GM12875 (cell line): ENCODE data around the gene CCDC121.

ENCODE experiments used
- H3K4me3 ChIP-seq: one replicate; pipeline ENCODE4 v1.5.1; 2011; ENCODE audit warnings: low read depth, low read length, control low read depth
- TF ChIP-seq, protein P1 (sequence below): IDR thresholded peaks from 2 replicates; pipeline ENCODE4 v1.5.1; 2011; ENCODE audit warnings: low read depth, mild to moderate bottlenecking, control low read depth, inconsistent platforms, low read length, moderate library complexity, borderline replicate concordance; ENCODE audit not compliant: insufficient read depth

Gene CCDC121

DNA sequence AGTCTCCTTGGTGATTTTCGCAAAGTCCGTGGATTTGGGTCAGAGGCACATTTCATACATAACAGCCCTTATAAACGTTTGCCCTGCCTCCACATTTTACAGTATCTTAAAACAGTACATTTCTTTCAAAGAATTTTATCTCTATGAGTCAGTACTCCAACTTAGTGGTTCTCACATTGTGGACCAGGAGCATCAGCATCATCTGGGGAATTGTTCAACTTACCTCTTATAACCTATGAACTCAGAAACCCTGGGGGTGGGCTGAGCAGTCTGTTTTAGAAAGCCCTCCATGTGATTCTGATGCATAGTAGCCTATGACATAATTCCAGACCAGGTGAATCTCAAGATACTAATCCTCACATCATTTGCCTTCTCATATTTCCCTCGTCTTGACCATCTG, 22.2 kb upstream of the CCDC121 start:
- H3K4me3 ChIP-seq = no peak overlapping the region
- TF ChIP-seq, protein P1, sequence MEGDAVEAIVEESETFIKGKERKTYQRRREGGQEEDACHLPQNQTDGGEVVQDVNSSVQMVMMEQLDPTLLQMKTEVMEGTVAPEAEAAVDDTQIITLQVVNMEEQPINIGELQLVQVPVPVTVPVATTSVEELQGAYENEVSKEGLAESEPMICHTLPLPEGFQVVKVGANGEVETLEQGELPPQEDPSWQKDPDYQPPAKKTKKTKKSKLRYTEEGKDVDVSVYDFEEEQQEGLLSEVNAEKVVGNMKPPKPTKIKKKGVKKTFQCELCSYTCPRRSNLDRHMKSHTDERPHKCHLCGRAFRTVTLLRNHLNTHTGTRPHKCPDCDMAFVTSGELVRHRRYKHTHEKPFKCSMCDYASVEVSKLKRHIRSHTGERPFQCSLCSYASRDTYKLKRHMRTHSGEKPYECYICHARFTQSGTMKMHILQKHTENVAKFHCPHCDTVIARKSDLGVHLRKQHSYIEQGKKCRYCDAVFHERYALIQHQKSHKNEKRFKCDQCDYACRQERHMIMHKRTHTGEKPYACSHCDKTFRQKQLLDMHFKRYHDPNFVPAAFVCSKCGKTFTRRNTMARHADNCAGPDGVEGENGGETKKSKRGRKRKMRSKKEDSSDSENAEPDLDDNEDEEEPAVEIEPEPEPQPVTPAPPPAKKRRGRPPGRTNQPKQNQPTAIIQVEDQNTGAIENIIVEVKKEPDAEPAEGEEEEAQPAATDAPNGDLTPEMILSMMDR = no peak

DNA sequence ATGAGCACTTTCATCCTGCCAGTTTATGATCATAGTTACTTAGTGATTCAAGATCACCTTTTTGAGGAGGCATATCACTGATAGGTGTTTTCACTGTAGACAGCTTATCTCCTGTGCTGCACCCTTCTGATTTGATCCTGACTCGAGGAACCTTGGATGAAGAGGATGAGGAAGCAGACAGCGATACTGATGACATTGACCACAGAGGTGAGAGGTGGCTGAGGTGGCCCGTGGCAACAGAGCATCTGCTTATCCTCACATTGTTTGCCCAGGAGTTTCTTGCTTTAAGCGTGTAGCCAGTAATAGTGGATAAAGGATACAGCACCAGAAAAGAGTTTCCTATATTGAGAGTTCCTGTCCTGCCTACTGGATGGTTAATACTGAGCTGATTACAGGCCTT, 18.9 kb upstream of the CCDC121 start:
- H3K4me3 ChIP-seq = no peak overlapping the region
- TF ChIP-seq, protein P1 = no peak

DNA sequence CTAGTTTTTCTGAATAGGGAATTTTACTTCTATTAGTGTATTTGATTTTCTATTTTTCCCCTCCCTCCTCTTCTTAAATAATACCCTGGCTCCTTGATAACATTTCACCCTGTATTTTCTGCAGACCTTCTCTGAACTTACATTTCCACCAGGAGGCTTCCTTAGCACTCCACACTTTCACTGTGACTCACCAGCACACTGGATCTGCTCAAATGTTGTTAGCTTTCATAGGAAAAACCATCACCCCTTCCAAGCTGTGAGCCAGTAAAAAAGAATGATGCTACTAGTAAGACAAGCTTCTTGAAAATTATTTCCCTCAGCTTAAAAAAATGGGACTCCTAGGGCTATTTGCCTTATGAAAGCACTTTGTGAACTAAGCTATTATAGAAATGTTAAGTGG, 18.5 kb upstream of the CCDC121 start:
- H3K4me3 ChIP-seq = no peak overlapping the region
- TF ChIP-seq, protein P1 = no peak

DNA sequence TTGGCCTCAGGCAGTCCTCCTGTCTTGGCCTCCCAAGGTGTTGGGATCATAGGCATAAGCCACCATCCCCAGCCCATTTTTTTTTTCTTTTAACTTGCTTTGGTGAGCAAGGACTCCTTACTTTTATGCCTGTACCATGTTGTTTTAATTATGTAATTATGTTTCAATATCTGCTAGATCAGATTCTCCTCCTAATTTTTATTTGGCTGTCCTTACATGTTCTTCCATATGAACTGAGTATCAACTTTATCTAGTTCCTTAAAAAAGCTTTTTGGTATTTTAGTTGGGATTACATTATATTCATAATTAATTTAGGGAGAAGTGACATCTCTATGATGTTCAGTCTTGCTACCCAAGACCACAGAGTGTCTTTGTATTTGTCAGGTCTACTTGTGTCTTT, 16.4 kb upstream of the CCDC121 start:
- no peak overlapping the region for H3K4me3 ChIP-seq
- TF ChIP-seq, protein P1 = no peak

DNA sequence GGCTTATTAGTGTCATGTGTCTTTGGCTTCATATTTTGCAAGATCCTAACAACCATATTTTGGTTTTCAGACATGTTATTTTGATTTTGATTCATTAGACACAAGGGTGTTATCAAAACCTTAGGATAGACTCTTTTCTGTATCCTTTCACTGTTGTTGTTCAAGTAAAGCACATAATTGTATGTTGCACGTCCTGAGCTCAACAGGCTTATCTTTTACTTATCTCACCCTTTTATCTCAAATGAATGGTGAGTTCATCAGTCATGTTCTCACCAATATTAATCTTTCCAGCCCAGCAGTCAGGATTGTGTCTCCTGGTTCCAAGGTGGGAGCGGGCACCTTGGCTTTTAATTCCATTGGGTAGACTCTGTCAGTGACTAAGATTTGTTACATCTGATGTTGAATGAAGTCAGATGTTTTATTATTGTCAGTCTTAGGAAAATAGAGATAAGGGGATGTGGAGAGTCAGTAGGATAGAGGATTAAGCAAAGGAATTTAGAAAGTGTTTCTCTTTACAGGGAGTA, 12.0 kb upstream of the CCDC121 start:
- TF ChIP-seq, protein P1 = no peak
- H3K4me3 ChIP-seq = no peak overlapping the region

DNA sequence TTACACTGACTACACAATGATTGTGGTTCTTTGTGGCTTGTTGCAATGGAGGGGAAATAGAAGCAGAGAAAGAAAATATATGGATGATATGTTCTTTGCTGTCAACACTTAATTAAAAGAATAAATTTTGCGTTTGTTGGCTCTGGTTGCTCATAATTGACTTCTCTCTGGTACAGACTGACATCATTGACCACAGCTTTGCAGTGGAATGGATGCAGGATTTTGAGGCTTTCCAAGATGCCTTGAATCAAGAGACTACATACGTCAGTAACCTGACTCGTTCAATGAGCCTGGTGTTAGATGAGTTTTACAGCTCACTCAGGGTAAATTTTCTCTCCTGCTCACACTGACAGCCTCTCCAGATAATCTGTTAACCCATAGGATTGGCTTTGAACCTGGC, 9.9 kb upstream of the CCDC121 start:
- TF ChIP-seq, protein P1 = no peak

DNA sequence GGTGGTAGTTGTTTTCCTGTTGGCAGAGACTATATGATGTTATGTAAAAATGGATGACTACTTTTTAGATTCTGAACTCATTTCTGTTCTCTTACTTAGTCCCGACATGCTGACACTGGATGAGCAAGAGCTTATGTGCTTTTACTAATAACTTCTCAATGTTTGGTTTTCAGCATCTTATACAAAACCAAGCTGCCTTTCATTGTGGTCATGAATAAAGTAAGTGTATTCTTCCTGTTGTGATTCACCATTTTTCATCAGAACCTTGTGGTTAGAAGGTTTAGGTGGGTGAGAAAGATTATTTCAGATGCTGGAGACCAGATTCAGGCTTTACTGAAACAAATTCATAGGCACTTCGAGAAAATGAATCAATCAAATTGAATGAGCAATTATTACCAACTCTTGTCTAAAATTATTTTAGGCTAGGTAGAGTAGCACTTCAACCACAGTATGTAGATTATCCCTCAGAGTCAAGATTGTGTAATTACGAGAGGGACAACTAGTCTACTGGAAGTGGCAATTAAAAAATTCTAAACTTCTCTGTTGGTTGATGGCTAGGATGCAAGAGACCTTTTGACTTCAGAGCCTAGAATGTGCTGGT, 9.3 kb upstream of the CCDC121 start:
- TF ChIP-seq, protein P1 = no peak
- no peak overlapping the region for H3K4me3 ChIP-seq

More for the DNA sequence above, 9.9 kb upstream of the CCDC121 start:
- no peak overlapping the region for H3K4me3 ChIP-seq
